ENCODE data around the gene SERPINA1.

SERPINA1 gene

GRCh38 chr14:94364964-94365363 is 23.4 kb downstream of the SERPINA1 start:
- Histone ChIP-seq H4K20me1 (ENCODE audit: insufficient read depth) (no peaks in the 10 kb centered on the region), H3K27ac (no peak overlapping the region), H3K4me2 (no peak overlapping the region), H3K4me1 (ENCODE audit: low read depth, poor library complexity, severe bottlenecking) (no peaks in the 10 kb centered on the region), H3K79me2 (ENCODE audit: insufficient read depth, low read depth) (no peaks in the 10 kb centered on the region), H2AFZ (ENCODE audit: low read depth) (no peak overlapping the region), H3K36me3 (ENCODE audit: insufficient read depth) (no peaks in the 10 kb centered on the region), H3K4me3 (IDR thresholded peaks at IDR 0.05; ENCODE audit: insufficient read depth, low read depth, low read length) (no peak overlapping the region), H3K27me3 (ENCODE audit: insufficient read depth, low read depth) (no peaks in the 10 kb centered on the region), H3K9ac (no peak overlapping the region)
- TF ChIP-seq CTCF (conservative IDR thresholded peaks at IDR 0.05; ENCODE audit: low read depth, low read length): no peak

DNA sequence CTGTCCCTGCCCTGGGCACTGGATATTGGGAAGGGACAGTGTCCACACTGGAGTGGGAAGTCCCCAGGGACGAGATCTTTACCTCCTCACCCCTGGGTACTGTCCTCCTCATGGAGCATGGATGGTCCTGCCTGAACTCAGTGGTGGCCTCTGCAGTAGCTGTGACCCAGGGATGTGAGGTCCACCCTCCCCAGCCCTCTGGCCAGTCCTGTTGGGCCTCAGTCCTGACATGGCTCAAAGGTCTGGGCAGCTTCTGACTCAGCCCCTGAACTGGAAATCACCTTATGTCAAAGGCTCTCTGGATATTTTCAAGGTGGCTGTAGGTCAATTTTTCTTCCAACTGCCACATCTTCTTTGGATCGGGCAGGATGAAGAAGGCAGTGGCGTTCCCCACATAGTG is 24.4 kb downstream of the SERPINA1 start:
- TF ChIP-seq CTCF (conservative IDR thresholded peaks at IDR 0.05; ENCODE audit: low read depth, low read length): no peak
- H3K36me3 ChIP-seq (ENCODE audit: insufficient read depth): no peaks in the 10 kb centered on the region
- H2AFZ ChIP-seq (ENCODE audit: low read depth): no peak overlapping the region
- no peaks in the 10 kb centered on the region for H4K20me1 ChIP-seq (ENCODE audit: insufficient read depth)
- H3K4me1 ChIP-seq (ENCODE audit: low read depth, poor library complexity, severe bottlenecking): no peaks in the 10 kb centered on the region
- no peak overlapping the region for H3K4me3 ChIP-seq (IDR thresholded peaks at IDR 0.05; ENCODE audit: insufficient read depth, low read depth, low read length)
- H3K27me3 ChIP-seq (ENCODE audit: insufficient read depth, low read depth): no peaks in the 10 kb centered on the region
- no peaks in the 10 kb centered on the region for H3K79me2 ChIP-seq (ENCODE audit: insufficient read depth, low read depth)
- no peak overlapping the region for H3K27ac ChIP-seq
- no peak overlapping the region for H3K9ac ChIP-seq
- H3K4me2 ChIP-seq: no peak overlapping the region

DNA sequence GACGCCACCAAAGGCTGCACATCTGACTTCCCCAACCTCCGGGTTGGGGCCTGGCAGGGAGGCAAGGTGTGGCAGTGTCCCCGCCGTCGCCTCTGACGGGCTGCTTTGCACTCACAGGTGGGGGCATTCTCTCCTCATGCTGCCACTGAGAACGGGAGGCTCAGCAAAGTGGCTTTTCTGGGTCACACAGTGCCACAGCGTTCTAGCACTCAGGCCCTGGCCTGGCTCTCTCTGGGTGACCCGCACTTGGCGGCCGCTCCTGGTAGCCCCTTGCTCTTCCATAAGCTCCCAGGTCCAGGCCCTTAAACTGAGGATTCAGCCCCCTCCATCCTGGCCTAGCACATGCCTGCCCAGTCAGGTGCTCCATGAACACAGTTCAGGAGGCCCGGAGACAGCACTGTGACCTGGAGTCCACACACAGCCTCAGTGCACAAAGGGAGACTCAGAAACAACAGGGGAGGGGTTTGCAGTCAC is 25.2 kb downstream of the SERPINA1 start:
- Histone ChIP-seq H3K4me1 (ENCODE audit: low read depth, poor library complexity, severe bottlenecking) (no peaks in the 10 kb centered on the region), H3K79me2 (ENCODE audit: insufficient read depth, low read depth) (no peaks in the 10 kb centered on the region), H3K4me2 (no peak overlapping the region), H3K27ac (no peak overlapping the region), H3K4me3 (IDR thresholded peaks at IDR 0.05; ENCODE audit: insufficient read depth, low read depth, low read length) (no peak overlapping the region), H3K27me3 (ENCODE audit: insufficient read depth, low read depth) (no peaks in the 10 kb centered on the region), H2AFZ (ENCODE audit: low read depth) (no peak overlapping the region), H3K36me3 (ENCODE audit: insufficient read depth) (no peaks in the 10 kb centered on the region), H4K20me1 (ENCODE audit: insufficient read depth) (no peaks in the 10 kb centered on the region), H3K9ac (no peak overlapping the region)
- no peak for TF ChIP-seq CTCF (conservative IDR thresholded peaks at IDR 0.05; ENCODE audit: low read depth, low read length)

DNA sequence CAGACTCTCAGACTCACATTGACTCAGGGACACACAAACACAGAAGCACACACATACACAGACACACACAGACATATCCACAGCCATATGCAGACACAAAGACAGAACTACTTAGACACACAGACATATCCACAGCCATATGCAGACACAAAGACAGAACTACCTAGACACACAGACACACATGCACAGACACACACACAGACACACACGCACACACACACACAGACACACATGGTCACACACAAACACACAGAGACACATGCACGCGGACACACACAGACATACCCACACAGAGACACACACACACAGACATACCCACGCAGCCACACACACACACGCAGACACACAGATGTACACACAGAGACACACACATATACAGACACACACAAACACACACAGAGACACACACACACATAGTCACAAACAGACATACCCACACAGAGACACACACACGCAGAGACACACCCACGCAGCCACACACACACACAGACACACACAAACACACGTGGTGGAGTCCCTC is 25.7 kb downstream of the SERPINA1 start:
- no peak overlapping the region for H3K27ac ChIP-seq
- H3K4me2 ChIP-seq: no peak overlapping the region
- TF ChIP-seq CTCF (conservative IDR thresholded peaks at IDR 0.05; ENCODE audit: low read depth, low read length): no peak
- H3K4me1 ChIP-seq (ENCODE audit: low read depth, poor library complexity, severe bottlenecking): no peaks in the 10 kb centered on the region
- H3K79me2 ChIP-seq (ENCODE audit: insufficient read depth, low read depth): no peaks in the 10 kb centered on the region
- H3K9ac ChIP-seq: no peak overlapping the region
- no peaks in the 10 kb centered on the region for H3K27me3 ChIP-seq (ENCODE audit: insufficient read depth, low read depth)
- H2AFZ ChIP-seq (ENCODE audit: low read depth): no peak overlapping the region
- no peaks in the 10 kb centered on the region for H3K36me3 ChIP-seq (ENCODE audit: insufficient read depth)
- H4K20me1 ChIP-seq (ENCODE audit: insufficient read depth): no peaks in the 10 kb centered on the region
- no peak overlapping the region for H3K4me3 ChIP-seq (IDR thresholded peaks at IDR 0.05; ENCODE audit: insufficient read depth, low read depth, low read length)
